Activated T-helper 9 cell treated with anti-CD3 and anti-CD28 coated beads, Interleukin-2, amount 50 U/mL, for 16 hours (primary cell): ENCODE measurements around the gene ZNF862.

ENCODE experiments used
- DNase-seq: peaks from one replicate; pipeline ENCODE4 v3.0.0-alpha.2; 2020; ENCODE audit warnings: low read depth

ZNF862 gene

GRCh38 chr7:149811221-149811620 is 27.0 kb upstream of the ZNF862 start:
- no peak for DNase-seq

GRCh38 chr7:149811831-149812490 is 26.2 kb upstream of the ZNF862 start:
- no peak for DNase-seq

GRCh38 chr7:149813254-149814035 is 24.7 kb upstream of the ZNF862 start:
- no peak for DNase-seq

GRCh38 chr7:149814494-149814893 is 23.7 kb upstream of the ZNF862 start:
- no peak for DNase-seq

GRCh38 chr7:149815121-149815520 is 23.1 kb upstream of the ZNF862 start:
- DNase-seq = no peak

- no peak for DNase-seq
Observed at GRCh38 chr7:149815661-149816266, 22.4 kb upstream of the ZNF862 start.

- no peak for DNase-seq
Observed at GRCh38 chr7:149816267-149816751, 21.9 kb upstream of the ZNF862 start.

- DNase-seq = no peak
Observed at GRCh38 chr7:149816794-149817193, 21.4 kb upstream of the ZNF862 start.

- DNase-seq = no peak
Observed at GRCh38 chr7:149817301-149817771, 20.8 kb upstream of the ZNF862 start.

GRCh38 chr7:149817836-149818535 is 20.2 kb upstream of the ZNF862 start:
- DNase-seq = no peak

GRCh38 chr7:149818536-149818840 is 19.7 kb upstream of the ZNF862 start:
- DNase-seq = no peak

GRCh38 chr7:149819141-149819960 is 18.8 kb upstream of the ZNF862 start:
- no peak for DNase-seq

GRCh38 chr7:149819961-149820340 is 18.2 kb upstream of the ZNF862 start:
- DNase-seq = no peak

GRCh38 chr7:149820622-149821190 is 17.5 kb upstream of the ZNF862 start:
- DNase-seq = no peak

GRCh38 chr7:149821191-149822148 is 16.7 kb upstream of the ZNF862 start:
- DNase-seq = no peak

GRCh38 chr7:149822353-149822943 is 15.7 kb upstream of the ZNF862 start:
- DNase-seq = no peak

- no peak for DNase-seq
Observed at GRCh38 chr7:149823191-149823630, 15.0 kb upstream of the ZNF862 start.

- DNase-seq = no peak
Observed at GRCh38 chr7:149823631-149824199, 14.5 kb upstream of the ZNF862 start.

- no peak for DNase-seq
Observed at GRCh38 chr7:149824301-149824741, 13.9 kb upstream of the ZNF862 start.
